HG03066 (cell line): ENCODE results near the gene TMEM175.

ENCODE experiments used
- ATAC-seq: cut with Tn5 transposase; IDR thresholded peaks from one replicate; pipeline ENCODE4 v1.9.1; 2021; ENCODE audit warnings: low read depth; ENCODE audit not compliant: unreplicated experiment

Gene TMEM175

DNA sequence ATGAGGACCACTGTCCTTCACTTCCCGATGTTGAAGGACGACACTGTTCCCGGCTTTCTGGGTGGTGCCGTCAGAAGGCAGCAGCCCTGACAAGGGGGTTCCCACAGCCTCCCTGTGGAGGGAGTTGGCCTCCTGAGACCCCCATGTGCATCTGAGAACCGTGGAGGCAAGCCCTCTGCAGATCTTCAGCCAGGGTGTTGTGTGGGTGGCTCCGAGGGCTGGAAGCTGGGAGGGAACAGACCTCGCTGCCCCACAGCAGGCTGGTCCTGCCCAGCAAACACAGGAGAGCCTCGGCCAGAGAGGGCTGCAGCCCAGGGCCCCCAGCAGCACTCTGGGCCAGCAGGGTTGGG, 24.9 kb downstream of the TMEM175 start:
- no peak for ATAC-seq

DNA sequence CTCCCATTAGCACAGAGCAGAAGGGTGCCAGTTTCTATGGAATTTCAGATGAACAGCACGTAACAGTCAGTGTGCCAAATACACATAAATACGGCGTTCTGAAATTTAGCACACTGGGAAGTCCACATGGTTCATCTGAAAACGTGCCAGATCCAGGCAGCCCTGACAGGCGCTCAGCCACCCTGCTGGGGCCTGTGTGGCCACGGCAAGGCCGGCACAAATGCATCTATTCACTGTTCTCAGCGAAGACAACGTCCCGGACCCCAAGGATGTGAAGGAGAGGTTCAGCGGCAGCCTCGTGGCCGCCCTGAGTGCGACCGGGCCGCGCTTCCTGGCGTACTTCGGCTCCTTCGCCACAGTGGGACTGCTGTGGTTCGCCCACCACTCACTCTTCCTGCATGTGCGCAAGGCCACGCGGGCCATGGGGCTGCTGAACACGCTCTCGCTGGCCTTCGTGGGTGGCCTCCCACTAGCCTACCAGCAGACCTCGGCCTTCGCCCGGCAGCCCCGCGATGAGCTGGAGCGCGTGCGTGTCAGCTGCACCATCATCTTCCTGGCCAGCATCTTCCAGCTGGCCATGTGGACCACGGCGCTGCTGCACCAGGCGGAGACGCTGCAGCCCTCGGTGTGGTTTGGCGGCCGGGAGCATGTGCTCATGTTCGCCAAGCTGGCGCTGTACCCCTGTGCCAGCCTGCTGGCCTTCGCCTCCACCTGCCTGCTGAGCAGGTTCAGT, 25.5 kb downstream of the TMEM175 start:
- ATAC-seq: no peak

DNA sequence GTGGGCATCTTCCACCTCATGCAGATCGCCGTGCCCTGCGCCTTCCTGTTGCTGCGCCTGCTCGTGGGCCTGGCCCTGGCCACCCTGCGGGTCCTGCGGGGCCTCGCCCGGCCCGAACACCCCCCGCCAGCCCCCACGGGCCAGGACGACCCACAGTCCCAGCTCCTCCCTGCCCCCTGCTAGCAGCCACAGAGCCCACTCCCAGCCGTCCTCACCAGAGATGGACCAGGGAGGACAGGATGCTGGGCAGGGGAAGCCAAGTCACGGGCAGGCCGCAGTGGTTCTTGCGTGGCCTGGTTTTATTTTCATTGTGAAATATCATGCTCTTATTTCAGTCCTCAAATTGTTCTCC, 26.0 kb downstream of the TMEM175 start:
- no peak for ATAC-seq

DNA sequence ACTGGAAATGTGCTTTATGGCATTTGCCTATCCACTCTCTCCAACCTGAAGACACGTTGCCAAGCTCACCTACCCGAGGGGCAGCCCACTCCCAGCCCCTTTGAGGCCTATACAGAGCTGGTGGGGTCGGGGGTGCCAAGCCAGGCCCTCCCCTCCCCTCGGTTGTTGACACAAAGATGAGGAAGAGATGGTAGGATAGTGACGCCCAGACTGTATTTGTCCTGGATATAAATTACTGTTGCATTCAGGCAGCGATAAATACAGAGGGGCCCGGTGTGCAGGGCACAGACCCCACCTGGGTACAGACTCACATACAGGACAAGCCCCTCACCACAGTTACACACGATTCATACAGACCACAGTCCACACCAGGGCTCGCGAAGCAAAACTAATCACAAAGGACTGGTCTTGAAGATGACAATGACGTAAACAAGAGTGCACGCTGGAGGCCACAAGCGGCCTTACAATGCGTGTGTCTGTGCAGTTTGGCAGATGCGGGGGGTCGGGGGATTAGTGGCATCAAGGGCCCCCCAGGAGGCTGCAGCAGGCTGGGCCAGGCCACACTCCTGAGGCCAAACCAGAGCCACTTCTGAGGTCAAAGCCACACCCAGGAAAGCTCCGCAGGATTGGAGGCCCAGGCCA, 26.6 kb downstream of the TMEM175 start:
- no peak for ATAC-seq

DNA sequence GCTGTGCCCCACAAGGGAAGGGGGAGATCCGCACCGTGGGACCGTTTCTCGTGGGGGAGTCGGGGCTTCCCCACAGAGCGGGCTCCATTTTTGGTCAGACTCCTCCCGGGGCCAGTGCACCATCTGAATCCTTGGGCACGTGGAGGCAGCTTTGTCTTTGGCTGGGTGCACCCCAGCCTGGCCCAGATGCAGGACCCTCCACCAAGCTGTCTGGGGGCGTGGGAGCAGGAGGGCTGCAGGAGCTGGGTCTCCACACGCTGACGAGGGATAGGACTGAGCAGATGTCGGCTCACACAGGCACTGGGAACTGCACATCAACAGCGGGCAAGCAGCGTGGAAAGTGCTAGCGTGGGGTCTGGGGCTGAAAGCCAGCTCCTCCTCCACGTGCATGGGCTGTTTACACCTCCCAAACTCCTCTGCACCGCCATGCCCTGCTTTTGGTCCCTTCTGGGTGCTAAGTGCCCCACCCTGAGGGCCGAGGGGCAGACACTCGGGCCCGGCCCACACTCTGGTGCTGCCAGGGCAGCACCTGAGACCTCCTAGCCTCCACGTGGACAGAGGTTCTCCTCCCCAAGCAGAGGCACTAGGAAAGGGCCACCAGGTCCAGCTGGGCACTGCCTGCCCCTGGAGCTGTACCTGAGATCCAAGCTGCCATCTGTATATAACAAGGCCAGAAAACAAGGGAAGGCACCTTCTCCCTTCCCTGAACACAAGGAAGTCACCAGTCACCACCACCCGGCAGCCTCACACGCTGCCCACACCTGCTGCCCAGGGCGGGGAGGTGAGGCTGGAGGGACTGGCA, 27.3 kb downstream of the TMEM175 start:
- ATAC-seq: no peak

DNA sequence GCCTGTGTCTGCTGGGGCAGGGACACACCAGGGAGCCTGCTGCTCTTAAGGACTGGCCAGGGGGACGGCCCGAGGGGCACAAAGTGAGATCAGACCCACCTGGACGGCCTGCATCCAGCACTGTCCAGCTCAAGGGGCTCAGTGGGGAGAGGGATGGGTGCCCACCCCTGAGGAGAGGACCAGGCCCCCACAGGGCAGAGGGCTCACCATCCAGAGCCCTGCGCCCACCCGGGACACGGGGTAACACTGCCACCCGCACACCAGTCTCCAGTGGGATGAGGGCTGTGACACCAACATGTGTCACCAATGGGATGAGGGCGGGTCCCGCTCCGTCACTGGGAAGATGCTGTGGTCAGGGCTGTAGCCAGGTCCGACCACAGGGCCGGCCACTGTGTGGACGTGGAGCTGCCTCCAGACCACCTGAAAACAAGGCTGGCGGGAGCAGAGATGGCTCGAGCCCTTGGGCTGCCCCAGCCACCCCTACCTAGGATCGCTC, 27.9 kb downstream of the TMEM175 start:
- ATAC-seq: no peak

DNA sequence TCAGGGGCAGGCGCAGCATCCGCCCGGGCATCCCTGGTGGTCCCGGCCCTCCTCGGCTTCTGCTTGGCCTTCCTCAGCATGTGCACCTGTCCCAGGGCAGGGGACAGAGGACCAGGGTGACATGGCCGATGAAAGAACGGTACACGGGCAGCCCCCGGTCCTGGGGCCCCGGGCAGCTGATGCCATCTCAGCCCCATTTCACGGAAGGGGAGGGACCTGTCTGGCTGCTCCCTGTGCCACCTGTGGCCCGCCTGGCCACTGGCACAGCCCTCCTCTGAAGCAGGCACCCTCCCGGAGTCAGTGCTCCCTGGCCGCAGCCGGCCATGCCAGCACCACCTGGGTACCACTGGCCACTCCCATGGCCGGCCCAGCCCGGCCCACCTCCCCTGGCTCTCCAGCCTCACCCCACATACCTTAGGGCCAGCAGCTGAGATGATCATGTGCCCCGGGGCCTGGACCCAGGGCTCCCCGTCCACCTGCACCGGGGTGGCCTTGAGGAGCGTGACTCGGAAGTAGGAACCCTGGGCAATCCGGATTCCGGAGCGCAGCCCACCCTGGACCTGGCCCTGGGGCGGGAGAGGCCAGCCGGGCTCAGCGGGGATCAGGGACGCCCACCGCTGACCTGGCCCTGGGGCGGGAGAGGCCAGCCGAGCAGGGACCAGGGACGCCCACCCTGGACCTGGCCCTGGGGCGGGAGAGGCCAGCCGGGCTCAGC, 28.5 kb downstream of the TMEM175 start:
- no peak for ATAC-seq

DNA sequence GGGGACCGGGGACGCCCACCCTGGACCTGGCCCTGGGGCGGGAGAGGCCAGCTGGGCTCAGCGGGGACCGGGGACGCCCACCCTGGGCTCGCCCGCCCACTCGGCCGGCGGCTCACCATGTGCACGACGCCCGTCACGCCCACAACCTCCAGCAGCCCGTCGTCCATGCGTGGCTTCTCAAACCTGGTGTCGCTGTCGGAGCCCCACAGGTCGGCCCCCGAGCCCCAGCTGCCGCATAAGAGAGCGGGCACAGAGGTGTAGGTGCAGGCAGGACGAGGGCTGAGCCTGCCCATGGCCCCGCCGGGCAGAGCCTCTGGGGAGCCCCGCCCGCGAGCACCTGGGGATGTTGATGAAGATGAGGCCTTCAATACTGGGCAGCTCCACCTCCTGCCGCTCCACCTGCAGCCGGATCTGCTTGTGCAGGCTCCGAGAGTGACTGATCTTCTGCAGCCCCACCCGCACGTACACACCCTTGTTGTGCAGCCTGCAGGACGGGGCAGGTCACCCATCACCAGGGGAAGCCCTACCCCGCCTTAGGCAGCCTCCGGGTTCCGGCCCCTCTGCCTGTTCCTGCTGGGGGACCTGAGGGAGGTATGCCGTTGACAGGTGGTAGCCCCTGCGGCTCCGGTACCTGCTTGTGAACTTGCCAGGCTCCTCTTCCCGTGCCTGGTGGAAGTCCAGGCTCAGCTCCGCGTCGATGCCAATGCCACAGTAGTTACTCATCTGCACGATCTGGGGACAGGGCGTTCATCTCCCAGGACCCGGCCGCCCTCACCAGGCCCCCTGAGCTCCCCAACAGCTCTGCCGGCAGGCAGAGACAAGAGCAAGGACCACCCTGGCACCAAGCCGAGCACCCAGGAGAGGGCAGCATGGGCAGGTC, 29.3 kb downstream of the TMEM175 start:
- ATAC-seq: no peak

DNA sequence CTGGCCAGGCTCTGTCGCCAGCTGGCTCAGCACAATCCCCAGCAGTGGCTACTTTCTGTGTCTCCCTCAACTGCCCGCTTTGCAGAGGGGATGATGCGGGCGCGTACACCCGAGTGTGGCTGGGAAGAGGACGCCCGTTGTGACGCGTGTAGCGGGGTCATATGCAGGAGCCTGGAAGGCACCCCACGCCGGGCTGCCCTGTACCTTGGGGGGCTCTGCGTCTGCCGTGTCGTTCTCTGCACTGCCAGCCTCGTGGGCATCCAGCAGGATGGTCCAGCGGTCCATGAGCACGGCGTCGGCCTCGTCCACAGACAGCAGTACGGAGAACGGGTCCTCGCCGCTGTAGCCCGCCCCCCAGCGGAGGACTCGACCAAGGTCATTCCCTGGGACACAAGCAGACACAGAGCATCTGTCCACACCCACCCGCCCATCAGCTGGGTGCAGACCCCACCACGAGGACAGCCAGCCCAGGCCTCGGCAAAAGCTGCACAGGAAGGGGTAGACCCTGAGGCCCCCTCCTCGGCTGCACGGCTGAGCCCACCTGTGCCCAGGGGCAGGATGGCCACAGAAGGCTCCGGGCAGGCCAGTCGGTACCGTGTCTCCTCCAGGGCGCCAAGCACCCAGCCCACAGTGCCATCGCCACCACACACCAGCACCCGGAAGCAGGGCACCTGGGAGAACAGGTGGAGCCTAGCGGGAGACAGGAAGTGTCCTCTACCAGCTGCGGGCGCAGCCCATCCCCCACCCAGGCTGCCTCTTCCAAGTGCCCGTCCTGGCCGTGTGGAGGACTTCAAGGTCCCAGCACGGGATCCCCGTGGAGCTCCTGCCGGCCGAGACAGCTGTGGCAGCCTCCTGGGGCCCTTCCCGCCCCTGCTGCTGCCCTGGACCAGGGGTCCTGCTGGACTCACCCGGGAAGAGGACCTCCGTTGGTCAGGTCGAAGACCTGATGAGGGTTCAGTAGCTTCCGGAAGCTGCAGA, 30.3 kb downstream of the TMEM175 start:
- no peak for ATAC-seq

DNA sequence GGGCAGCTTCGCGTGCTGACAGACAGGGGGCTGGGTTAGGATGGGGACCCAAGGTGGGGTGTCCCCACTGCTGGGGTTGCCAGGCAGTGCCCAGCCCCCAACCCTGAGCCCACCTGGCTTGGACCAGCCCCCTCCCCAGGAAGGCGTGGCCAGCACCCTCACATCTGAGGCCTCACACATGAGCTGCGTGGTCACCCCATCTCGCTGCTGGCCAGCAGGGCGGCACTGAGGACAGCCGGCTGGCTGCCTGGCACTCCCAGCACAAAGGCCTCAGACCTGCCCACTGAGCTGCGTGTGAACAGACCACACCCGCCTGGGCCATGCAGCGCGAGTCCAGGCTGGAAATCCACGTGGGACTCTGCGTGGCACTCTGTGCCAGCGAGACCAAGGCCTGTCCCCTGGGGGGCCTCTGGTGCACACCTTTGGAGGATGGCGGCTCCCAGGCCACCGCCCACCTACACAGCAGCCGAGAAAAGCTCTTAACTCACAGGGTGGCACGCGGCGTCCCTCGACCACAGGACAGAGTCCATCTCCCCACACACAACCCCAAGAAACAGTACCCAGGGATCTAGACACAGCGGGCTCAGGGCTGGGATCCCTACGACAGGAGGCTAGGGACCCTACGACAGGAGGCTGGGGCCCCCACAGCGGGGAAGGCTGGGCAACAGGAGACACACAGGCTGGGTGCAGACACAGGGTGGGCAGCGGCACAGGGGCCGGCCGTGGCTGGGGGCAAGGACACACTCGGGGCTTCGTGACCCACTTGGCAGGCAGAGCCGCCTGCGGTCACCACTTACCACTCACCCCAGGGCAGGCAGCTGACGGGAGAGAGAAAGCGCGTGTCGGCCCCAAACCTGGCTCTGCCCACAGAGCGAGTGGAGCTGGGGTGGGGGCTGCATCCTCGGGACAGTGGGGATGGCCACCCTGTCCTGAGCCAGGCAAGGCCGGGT, 31.3 kb downstream of the TMEM175 start:
- no peak for ATAC-seq

DNA sequence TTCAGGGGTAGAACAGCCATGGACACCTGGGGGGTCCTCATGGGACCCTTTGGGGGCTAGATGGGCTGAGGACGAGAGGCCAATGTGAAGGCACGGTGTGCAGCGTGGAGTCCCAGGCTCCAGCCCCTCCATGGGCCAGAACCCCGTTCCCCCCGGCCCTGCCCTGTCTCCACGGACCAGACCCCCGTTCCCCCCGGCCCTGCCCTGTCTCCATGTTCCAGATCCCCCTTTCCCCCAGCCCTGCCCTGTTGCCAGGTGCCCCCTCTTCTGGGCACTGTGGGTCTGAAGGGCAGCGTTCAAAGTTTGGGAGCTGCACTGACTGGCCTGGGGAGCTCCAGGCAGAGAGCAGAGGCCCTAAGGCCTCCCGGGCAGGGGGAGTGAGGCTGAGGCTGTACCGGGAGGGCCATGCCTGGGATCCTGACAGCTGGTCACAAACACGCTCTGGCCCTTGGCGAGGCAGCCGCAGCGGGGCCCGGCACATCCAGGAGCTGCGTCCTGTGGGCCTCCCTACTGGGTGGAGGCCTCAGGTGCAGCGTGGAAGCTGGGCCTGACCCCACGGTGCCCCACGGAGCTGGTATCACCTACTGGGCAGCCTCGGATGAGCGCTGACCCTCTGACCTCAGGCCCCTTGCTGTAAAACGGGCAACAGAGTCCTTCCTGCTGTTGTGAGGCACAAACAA, 32.2 kb downstream of the TMEM175 start:
- no peak for ATAC-seq

DNA sequence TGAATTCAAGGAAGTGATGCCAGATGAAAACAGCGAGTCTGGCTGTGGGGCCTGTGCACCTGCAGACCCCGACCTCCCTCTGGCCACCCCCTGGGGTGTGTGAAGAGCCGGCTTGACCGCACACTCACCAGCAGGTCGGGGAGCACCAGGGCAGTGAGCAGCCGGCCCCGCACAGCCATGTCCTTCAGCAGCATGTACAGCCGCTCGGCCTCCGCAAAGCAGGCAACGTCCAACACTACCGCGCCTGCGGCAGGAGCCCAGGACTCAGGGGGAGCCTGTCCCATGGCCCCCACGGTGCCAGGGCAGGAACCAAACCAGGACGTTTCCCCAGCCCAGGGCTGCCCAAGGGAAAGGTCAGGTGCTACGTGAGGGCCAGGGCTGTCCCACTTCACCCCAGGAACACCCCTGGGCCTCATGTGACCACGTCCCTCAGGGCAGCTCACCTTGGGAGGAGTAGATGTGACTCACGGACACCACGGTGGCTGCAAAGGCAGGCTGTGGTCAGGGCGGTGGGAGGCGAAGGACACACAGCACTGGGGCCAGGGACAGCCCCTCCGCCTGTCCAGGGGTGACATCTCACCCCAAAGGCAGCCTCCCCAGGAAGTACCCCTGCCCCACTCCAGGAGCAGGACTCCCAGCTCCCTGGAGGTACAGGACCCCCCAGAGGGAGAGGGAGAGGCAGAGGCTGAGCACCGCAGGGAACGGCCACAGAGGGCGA, 32.9 kb downstream of the TMEM175 start:
- ATAC-seq: no peak

DNA sequence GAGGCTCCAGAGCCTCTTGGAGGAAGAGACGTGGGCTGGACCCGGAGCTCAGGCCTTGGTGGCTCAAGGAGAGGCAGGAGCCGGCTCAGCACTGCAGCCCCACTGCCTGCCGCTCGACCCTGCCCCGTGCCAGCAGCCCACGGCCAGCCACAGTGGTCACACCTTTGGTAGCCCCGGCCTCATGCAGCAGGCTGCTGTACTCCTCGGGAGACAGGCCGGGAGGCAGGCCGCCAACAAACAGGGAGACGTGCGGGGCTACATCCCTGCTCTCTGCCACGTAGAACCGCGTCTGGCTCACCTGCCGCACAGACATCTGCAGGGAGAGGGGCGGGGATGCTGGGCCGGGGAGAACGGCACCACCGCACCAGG, 33.5 kb downstream of the TMEM175 start:
- ATAC-seq: no peak

DNA sequence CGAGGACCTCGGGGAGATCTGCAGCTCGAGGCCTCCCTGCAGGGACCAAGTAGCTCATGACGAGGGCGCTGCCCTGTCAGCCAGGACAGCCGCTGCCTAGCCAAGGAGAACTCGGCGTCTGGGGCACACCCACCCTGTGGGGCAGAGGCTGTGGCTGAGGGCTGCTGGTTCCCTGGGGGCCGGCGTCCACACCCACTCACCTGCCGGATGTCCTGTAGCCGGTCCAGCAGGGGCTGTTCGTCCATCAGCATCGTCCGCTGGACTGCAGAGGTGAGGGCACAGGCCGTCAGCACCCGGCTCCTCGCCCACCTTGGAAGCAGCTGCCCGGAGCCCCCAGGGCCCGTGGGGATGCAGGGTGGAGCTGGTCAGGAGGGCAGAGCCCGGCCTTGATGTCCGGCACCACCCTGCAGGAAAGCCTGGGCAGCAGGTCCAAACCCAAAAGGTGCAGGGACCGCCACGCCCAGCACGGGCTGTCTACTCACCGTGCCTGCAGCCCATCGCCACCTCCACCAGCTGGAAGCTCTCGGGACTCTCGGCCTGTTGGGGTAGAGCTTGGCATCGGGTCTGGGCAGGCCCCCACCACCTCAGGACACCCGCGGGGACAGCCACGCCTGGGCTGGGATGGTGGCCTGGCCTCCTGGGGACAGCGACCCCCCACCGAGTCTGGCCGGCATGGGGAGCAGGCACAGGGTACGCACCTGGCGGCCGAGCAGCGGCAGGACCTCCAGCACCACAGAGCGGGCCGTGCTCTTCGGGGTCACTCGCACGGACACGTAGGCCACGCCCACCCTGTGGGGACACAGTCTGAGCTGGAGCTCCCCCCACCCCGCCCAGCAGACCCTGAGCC, 34.2 kb downstream of the TMEM175 start:
- ATAC-seq: no peak

DNA sequence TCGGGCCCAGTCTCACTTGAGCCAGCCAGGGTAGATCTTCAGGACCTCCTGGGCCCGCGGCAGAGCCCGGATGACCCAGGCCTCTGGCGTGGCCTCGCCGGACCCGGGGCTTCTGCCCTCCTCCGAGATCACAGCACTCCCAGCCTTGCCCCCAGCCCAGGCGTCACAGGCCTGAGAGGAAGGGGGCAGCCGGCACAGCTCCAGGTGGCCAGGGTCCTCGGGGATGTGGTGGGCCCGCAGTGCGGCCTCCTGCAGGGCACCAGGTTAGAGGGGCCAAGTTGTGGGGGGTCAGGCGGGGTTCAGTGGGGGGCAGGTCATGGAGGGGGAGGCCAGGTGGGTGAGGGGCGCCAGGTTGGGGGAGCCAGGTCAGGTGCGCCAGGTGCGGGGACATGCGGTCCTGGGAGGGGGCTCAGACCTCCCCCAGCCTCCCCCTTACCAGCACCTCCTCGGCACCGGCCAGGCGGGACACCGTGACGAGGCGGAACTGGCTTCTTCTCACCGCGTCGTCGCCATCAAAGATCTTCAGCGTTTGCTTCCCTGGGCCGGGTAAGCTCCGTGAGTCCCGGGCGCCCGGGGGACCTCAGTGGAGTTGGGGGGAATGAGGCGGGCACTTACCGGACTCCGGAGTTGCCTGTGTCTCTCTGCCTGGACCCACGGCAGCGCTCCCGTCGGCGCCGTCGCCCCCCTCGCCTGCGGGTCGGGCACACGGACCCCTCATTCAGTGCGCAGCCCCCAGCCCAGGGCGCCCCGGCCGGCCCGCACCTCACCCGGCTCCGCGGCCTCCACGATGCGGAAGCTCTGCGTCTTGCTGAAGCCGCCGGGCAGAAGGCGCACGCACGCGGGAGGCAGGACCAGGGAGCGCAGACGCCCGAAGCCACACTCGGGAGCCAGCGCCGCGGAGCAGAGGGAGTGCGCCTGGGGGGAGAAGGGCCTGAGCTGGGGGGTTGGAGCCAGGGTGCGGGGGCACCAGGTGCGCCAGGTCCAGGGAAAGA, 35.1 kb downstream of the TMEM175 start:
- no peak for ATAC-seq
